CD4-positive, alpha-beta T cell treated with Interleukin-12 subunit alpha and Interleukin-12 subunit beta, for 1 hour (primary cell): ENCODE measurements around the gene CDNF.
"Not testable (repeated sequence)": the region's sequence is repeated elsewhere in the genome, so short reads cannot be mapped to it uniquely, and the experiment has no call there.

Experiments
- DNase-seq: peaks from one replicate; pipeline ENCODE4 v3.0.0-alpha.2; 2020

The CDNF gene

GRCh38 chr10:14838582-14839304, 906 bp upstream of the CDNF start:
- DNase-seq = peak; percentile 29

GRCh38 chr10:14837003-14837756, 657 bp downstream of the CDNF start:
- DNase-seq = peak; percentile 3

DNA sequence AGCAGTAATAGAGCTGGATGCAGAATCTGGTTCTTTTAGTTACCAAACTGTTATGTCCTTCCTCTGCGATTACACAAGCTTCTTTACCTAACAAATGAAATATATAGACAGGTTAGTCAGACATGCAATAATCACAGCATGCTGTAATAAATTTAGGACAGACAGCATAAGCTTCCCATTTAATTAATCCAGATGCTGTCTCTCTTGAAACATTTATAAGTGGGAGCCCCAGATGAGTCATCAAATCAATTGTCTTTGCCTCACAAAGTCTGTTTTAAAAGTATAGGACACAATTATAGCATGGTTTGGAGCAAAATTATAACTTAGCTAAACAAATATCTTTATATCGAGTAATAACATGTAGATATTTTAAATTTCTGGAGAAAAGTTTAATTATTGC, 1.6 kb downstream of the CDNF start:
- DNase-seq = no peak

GRCh38 chr10:14833106-14833505, 4.7 kb downstream of the CDNF start:
- DNase-seq = no peak

- DNase-seq = no peak
Measured at GRCh38 chr10:14826076-14826829, 11.6 kb downstream of the CDNF start.

DNA sequence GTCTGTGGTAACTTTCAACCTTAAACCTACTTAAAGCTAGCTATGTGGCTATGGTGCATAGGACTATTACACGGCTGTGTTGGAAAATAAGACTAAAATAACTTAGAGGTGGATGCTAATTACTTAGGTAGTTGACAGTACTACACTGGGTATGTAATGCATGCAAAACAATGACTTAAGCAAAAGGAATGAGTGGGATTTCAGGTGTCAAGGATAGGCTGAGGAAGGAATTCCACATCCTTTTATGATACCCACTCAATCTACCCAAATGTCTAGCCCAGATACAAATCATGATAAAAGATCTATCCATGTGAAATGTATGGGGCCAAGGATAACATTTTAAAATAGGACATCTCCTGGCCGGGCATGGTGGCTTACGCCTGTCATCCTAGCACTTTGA, 13.9 kb downstream of the CDNF start:
- no peak for DNase-seq

DNA sequence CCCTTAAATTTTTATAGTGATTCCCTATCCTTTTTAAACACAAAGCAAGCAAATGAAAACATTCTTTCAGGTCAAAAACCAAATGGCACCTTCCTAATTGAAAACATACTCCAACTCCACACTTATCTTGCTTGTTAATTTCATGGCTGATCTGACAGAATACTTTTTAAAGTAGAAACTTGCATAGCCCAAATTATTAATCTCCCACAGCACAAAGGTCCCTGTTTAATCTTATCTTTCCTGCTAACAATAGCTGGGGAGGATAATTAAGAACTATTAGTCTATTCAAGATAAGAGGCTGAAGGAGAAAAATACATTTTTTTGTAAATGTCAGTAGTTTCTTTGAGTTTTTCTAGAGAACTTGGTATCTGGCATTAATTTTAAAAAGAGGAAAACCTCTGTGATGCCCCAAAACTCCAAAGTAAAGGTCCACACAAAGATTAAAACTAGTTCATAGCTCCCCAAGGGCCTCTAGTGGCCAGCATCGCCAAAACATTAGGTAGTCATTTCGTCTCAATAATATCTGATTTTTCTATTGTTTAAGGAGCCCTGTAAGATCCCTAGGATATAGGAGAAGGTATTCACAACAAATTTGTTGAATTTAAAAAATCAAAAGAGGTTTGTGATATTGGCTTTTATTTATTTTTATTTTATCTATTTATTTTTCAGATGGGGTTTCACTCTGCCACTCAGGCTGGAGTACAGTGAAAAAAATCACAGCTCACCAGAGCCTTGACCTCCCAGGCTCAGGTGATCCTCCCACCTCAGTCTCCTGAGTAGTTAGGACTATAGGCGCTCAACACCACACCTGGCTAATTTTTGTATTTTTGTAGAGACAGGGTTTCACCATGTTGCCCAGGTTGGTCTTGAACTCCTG, 14.7 kb downstream of the CDNF start:
- peak; percentile 63 for DNase-seq

GRCh38 chr10:14821635-14822375, 16.0 kb downstream of the CDNF start:
- no peak for DNase-seq

GRCh38 chr10:14820775-14821154, 17.1 kb downstream of the CDNF start:
- no peak for DNase-seq

- no peak for DNase-seq
Measured at GRCh38 chr10:14820010-14820774, 17.6 kb downstream of the CDNF start.

DNA sequence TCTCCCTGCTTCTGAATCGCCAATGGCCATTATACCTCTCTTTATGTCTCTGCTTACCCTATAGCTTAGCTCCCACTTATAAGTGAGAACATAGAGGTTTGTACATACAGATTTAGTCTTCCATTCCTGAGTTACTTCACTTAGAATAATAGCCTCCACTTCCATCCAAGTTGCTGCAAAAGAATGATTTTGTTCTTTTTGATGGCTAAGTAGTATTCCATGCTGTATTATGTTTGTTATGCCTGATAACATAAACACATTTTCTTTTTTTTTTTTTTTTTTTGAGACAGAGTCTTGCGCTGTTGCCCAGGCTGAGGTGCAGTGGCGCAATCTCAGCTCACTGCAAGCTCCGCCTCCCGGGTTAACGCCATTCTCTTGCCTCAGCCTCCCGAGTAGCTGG, 21.1 kb downstream of the CDNF start:
- not testable (repeated sequence) for DNase-seq

- DNase-seq = no peak
Measured at GRCh38 chr10:14815681-14816080, 22.2 kb downstream of the CDNF start.

- no peak for DNase-seq
Measured at GRCh38 chr10:14812271-14812670, 25.6 kb downstream of the CDNF start.

DNA sequence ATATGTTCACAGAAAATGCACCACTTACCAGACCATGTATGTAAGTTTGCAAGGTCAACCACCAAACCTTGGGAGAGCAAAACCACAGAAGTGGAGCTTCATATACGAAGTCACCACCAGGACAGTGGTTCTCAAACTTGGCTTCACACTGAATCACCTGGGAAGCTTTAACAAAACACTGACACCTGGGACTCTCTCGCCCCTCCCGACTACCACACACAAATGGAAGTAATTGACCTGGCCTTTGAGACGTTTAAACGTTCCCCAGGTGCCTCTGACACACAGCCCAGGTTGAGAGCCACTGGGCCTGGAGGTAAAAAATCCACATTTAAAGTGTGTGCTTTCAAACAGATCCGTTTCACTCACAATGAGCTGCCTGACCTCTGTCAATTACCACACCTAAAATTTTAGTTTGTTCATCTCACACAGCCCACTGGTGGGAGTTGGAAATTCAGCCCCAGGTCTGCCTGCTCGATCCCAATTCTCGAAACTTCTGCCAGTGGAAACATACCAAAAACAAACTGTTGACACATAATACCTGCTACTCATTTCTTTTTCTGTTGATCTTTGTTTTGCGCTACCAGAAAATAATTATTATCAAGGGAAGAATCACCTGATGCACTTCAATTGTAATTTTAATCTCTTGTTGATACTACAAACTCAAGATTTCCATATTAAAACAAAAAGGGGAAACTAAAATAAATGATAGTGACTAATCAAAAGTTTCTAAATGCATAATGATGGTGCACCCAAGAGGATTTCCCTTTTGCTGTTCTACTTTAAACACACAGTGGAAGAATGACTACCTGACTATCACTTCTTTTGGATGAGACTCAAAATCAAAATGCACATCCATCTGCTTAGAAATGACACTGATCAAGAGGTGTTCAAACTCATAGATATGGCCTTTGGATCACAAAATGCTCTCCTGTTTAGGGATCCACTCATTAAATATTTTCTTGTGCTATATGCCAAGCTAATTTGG, 26.6 kb downstream of the CDNF start:
- DNase-seq = no peak

DNA sequence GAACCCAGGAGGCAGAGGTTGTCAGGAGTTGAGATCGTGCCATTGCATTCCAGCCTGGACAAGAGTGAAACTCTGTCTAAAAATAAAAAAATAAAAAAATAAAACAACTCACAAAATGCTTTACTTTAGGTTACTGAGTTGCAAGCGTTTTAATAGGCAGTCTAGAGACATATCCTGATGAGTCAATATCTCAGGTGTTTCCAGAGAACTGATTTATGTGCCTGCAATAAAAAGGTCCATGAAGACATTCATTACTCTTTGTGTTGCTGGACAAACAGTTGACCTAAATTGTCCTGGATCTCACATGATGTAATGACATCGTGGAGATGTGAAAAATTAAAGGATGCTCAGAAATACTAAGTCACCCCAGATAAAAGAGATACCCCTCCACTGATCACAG, 31.5 kb downstream of the CDNF start:
- DNase-seq = no peak

DNA sequence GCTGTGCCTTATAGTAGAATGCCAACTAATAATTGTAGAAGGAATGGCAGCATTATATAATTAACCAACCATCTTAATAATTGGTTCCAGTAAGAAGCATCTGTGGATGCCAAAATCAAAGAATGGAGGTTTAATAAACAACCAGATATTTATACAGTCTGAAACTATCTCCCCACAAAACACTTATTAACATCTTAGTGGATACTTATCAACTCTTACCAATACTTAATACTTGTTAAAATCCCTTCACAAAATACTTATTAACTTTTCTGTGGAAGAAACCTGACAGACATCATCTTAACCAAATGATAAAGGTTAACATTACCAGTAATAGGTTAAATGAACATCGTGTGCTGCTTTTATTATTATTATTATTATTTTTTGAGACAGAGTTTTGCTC, 34.0 kb downstream of the CDNF start:
- DNase-seq = no peak

- no peak for DNase-seq
Measured at GRCh38 chr10:14801723-14802122, 36.1 kb downstream of the CDNF start.

DNA sequence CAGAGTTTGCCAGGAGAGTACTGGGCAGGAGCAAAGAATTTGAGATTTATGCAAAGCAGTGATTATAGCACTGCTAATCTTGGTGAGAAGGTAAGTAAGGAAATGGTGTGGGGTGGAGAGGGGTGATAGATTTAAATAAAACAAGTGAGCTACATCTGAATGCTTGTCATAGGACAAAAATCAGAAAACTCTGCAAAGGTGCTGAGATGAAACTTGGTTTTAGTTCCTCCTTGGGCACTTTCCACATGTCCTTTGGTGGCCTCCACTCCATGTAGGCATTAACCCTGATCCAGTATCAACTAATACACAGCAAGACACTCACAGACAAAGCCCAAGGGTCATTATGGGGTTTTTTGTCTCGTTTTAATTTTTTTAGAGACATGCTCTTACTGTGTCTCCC, 37.4 kb downstream of the CDNF start:
- DNase-seq = no peak

- no peak for DNase-seq
Measured at GRCh38 chr10:14798636-14799035, 39.2 kb downstream of the CDNF start.

DNA sequence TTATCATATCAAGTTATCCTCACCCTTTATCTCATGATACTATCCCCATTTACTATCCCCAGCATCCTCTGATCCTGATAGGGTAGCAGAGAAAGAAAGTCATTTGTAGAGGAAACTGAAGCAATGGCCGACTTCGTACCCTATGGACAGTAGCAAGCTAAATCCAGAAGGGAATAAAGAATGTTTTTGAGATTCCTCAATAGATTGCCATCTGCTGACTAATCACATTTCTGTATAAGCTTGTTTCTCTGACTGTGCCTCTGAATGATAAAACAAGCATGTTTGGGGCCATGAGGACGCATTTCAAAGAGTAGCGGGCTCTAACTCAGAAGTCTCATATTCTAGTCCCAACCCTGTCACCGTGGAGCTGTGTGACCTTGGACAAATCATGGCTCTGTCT, 49.9 kb downstream of the CDNF start:
- DNase-seq = no peak
